HG02885 (cell line): ENCODE results near the gene KIF12.
"Not testable (repeated sequence)": the region's sequence is repeated elsewhere in the genome, so short reads cannot be mapped to it uniquely, and the experiment has no call there.

Experiments used
- ATAC-seq: cut with Tn5 transposase; IDR thresholded peaks from one replicate; pipeline ENCODE4 v1.9.1; 2021; ENCODE audit warnings: mild to moderate bottlenecking; ENCODE audit not compliant: unreplicated experiment, poor library complexity

KIF12 gene

GRCh38 chr9:114051281-114051680 lies 47.8 kb downstream of the KIF12 start:
- no peak for ATAC-seq

GRCh38 chr9:114050646-114051045 lies 48.4 kb downstream of the KIF12 start:
- no peak for ATAC-seq

GRCh38 chr9:114050226-114050568 lies 48.9 kb downstream of the KIF12 start:
- ATAC-seq: no peak

- no peak for ATAC-seq
These were observed 49.5 kb downstream of the KIF12 start for GRCh38 chr9:114049441-114050225.

- no peak for ATAC-seq
These were observed 50.3 kb downstream of the KIF12 start for GRCh38 chr9:114048533-114049415.

- ATAC-seq: no peak
These were observed 51.4 kb downstream of the KIF12 start for GRCh38 chr9:114047717-114048116.

GRCh38 chr9:114046875-114047274 lies 52.2 kb downstream of the KIF12 start:
- no peak for ATAC-seq

GRCh38 chr9:114046237-114046755 lies 52.8 kb downstream of the KIF12 start:
- ATAC-seq: no peak

GRCh38 chr9:114043660-114044059 lies 55.4 kb downstream of the KIF12 start:
- ATAC-seq: not testable (repeated sequence)
